ENCODE results near the gene NUDT8. TPM values are rescaled to one million over a fixed set of nuclear protein-coding genes. Genes with fewer than 3 reads are reported as not detected.

The NUDT8 gene
- polyA plus RNA-seq, 1 donor (not counting 4 experiments of a cell fraction or from before 2014, with no cell fraction given), result 1.1 TPM

- Histone ChIP-seq H3K9me1 (ENCODE audit: control insufficient read depth, extremely low read depth, insufficient read depth, low read length) (peaks cover 3% of the 10 kb centered on the region), H3K27ac (ENCODE audit: control insufficient read depth, insufficient read depth, low read length) (peak overlapping the region; percentile 94), H2AFZ (ENCODE audit: control insufficient read depth, low read length) (no peak overlapping the region), H3K4me2 (ENCODE audit: control insufficient read depth, extremely low read depth, insufficient read depth, low read depth, low read length) (peak overlapping the region; percentile 89), H3K4me3 (ENCODE audit: control insufficient read depth in 2 of 3, extremely low read depth in 1 of 3, insufficient read depth in 2 of 3, low read depth in 1 of 3, low read length in 3 of 3) (peak overlapping the region in 1 of 3 experiments; percentile 86), H3K4me1 (ENCODE audit: control insufficient read depth, extremely low read depth, insufficient read depth, low read length) (peaks cover 35% of the 10 kb centered on the region), H3K9ac (ENCODE audit: control insufficient read depth, extremely low read depth, insufficient read depth, low read length) (no peak overlapping the region), H3K27me3 (ENCODE audit: control insufficient read depth, extremely low read depth, insufficient read depth, low read length) (no peaks in the 10 kb centered on the region), H3K79me2 (ENCODE audit: control insufficient read depth, insufficient read depth, low read length) (peaks cover 24% of the 10 kb centered on the region), H4K20me1 (ENCODE audit: control insufficient read depth, extremely low read depth, insufficient read depth, low read length) (peaks cover 23% of the 10 kb centered on the region), H3K36me3 (ENCODE audit: control insufficient read depth in 2 of 2, extremely low read depth in 1 of 2, insufficient read depth in 2 of 2, low read length in 2 of 2) (peaks cover 20 to 30% of the 10 kb centered on the region in 2 experiments), H3K9me3 (ENCODE audit: control insufficient read depth, low read depth, low read length) (no peaks in the 10 kb centered on the region)
- dilution Hi-C loops (cut with MboI; ENCODE audit: extremely low pct_ligation_motif_present, low sequenced_read_pairs), result no loop called here
- FAIRE-seq (no peak), DNase-seq (ENCODE audit: low read depth, low spot score) (no peak)
- no peak for TF ChIP-seq EZH2 (IDR thresholded peaks at IDR 0.05; ENCODE audit: low read length)
- no peak for TF ChIP-seq CTCF (optimal IDR thresholded peaks at IDR 0.05 in 1 of 3, IDR thresholded peaks at IDR 0.05 in 1 of 3, conservative IDR thresholded peaks at IDR 0.05 in 1 of 3; ENCODE audit: extremely low read depth in 1 of 3, insufficient read depth in 2 of 3, low read length in 3 of 3)
Measured at GRCh38 chr11:67585911-67586310, 43.8 kb downstream of the NUDT8 start.

GRCh38 chr11:67584881-67585873 lies 44.6 kb downstream of the NUDT8 start:
- TF ChIP-seq EZH2 (IDR thresholded peaks at IDR 0.05; ENCODE audit: low read length) (no peak), CTCF (optimal IDR thresholded peaks at IDR 0.05 in 1 of 3, IDR thresholded peaks at IDR 0.05 in 1 of 3, conservative IDR thresholded peaks at IDR 0.05 in 1 of 3; ENCODE audit: extremely low read depth in 1 of 3, insufficient read depth in 2 of 3, low read length in 3 of 3) (peak in 1 of 3 experiments; percentile 14)
- Histone ChIP-seq H3K4me1 (ENCODE audit: control insufficient read depth, extremely low read depth, insufficient read depth, low read length) (peaks cover 35% of the 10 kb centered on the region), H3K27me3 (ENCODE audit: control insufficient read depth, extremely low read depth, insufficient read depth, low read length) (no peaks in the 10 kb centered on the region), H4K20me1 (ENCODE audit: control insufficient read depth, extremely low read depth, insufficient read depth, low read length) (peaks cover 23% of the 10 kb centered on the region), H3K79me2 (ENCODE audit: control insufficient read depth, insufficient read depth, low read length) (peaks cover 24% of the 10 kb centered on the region), H3K4me2 (ENCODE audit: control insufficient read depth, extremely low read depth, insufficient read depth, low read depth, low read length) (peak overlapping the region; percentile 89), H3K27ac (ENCODE audit: control insufficient read depth, insufficient read depth, low read length) (peak overlapping the region; percentile 94), H3K9ac (ENCODE audit: control insufficient read depth, extremely low read depth, insufficient read depth, low read length) (peak overlapping the region; percentile 97), H3K9me1 (ENCODE audit: control insufficient read depth, extremely low read depth, insufficient read depth, low read length) (peaks cover 3% of the 10 kb centered on the region), H3K9me3 (ENCODE audit: control insufficient read depth, low read depth, low read length) (no peaks in the 10 kb centered on the region), H3K4me3 (ENCODE audit: control insufficient read depth in 2 of 3, extremely low read depth in 1 of 3, insufficient read depth in 2 of 3, low read depth in 1 of 3, low read length in 3 of 3) (peak overlapping the region; percentile 84 to 89 (median 86)), H2AFZ (ENCODE audit: control insufficient read depth, low read length) (no peak overlapping the region), H3K36me3 (ENCODE audit: control insufficient read depth in 2 of 2, extremely low read depth in 1 of 2, insufficient read depth in 2 of 2, low read length in 2 of 2) (peaks cover 20 to 30% of the 10 kb centered on the region in 2 experiments)
- DNase-seq (ENCODE audit: low read depth, low spot score) (no peak), FAIRE-seq (no peak)
- dilution Hi-C loops (cut with MboI; ENCODE audit: extremely low pct_ligation_motif_present, low sequenced_read_pairs), result no loop called here
